Right cardiac atrium (tissue), 5 donors: ENCODE measurements around the gene STK32C. TPM values are rescaled to one million over a fixed set of nuclear protein-coding genes. Genes with fewer than 3 reads are reported as not detected.

Experiments
- ATAC-seq, 2 donors: fragments of 200-7000 bp; cut with Tn5 transposase; one replicate each; pipeline versions ENCODE4 v1.8.0 to v1.9.1; 2020; ENCODE audit warnings: moderate library complexity in 2 of 2, mild to moderate bottlenecking in 1 of 2
- DNase-seq, 3 donors: peaks; one replicate each; pipeline ENCODE4 v3.0.0-alpha.2; 2020
- H3K27ac ChIP-seq: one replicate; pipeline ENCODE4 v1.5.1; 2013; ENCODE audit warnings: mild to moderate bottlenecking, low read length, control low read depth, moderate library complexity
- H3K27me3 ChIP-seq: one replicate; pipeline ENCODE4 v1.6.1; 2013; ENCODE audit not compliant: control insufficient read depth, insufficient read depth
- H3K4me1 ChIP-seq: one replicate; pipeline ENCODE4 v1.6.1; 2013; ENCODE audit warnings: low read length; ENCODE audit not compliant: control insufficient read depth, insufficient read depth
- H3K4me3 ChIP-seq: one replicate; pipeline ENCODE4 v1.5.1; 2013; ENCODE audit warnings: low read length, control low read depth
- H3K9me3 ChIP-seq: one replicate; pipeline ENCODE4 v1.6.1; 2013; ENCODE audit warnings: low read length; ENCODE audit not compliant: control insufficient read depth
- WGBS: extraction: QIAGEN DNeasy Blood & Tissue Kit; methylation state at CpG from one replicate; pipeline ENCODE4 v1.1.7; 2013; 5-methylcytosine and 5-hydroxymethylcytosine counted together
- intact Hi-C, 4 donors: fragments of 100-400 bp; cut with DNase I; formaldehyde crosslinking; loops; one replicate each; pipeline versions ENCODE4 v1.11.0 to v1.14.0; 2022 to 2023
- polyA plus RNA-seq: library from polyadenylated mRNA; stranded (reverse); fragments of 200-250 nt; gene quantifications from one replicate; pipeline ENCODE4 v1.2.3, GENCODE V29; 2013
- total RNA-seq, 4 donors: library from RNA; stranded (reverse); fragmentation: NEBNext Ultra II Directional; extraction: Animal tissue kit (Norgen Biotek cat#: 25700); gene quantifications; one replicate each; pipeline ENCODE4 v1.2.1, GENCODE V29; 2021
- donor health status: healthy with polysubstance abuse.
- donor health status: DM: no; HTN: yes; CAD: no.
- donor health status: DM: no; HTN: no; CAD: no.
- donor health status: DM: no; HTN: yes; CAD: no; lungs with severe emphysema.
- donor health status: DM: yes; HTN: yes; CAD: no.

STK32C gene
- total and polyA plus RNA-seq, 5 donors: 5.7 to 7.3 (median 6.9) TPM

DNA sequence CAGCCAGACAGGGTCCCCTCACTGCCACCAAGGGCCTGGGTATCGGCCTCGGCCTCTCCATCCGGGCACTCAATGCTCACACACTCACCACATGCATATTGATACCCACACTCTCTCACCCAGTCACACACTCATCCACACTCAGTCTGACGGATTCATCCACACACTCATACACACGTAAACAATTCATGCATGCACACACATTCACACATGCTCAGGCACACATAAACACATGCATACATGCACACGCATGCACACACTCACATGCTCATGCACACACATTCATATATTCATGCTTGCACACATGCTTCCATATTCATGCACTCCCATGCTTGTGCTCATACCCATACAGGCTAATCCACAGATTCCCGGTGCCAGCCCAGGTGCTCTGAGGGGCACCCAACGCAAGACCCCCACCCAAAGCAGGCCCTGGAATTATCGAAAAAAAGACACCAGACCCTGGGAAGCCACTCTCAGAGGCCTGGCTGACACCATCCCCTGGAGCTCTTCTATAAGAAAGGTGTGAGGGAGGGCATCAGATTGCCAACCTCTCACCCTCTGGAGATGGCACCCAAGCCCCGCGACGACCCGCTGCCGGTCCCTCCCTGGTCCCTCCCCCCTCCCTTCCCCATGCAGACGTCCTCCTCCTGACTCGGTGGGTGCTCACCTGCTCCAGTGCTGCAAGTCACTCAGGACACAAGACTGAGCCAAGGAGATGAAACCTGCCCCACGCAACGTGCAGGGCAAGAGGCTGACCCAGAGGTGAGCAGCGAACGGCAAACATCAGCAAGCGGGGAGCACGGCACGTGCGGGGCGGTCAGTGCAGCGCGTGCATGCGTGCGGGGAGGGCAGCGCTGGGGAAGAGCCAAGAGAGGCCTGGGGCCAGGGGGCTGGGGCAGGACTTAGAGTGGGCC is 15.2 kb downstream of the STK32C start:
- intact Hi-C loops: no loop called here
- Histone ChIP-seq H3K4me3 (no peak overlapping the region), H3K4me1 (no peaks in the 10 kb centered on the region), H3K27me3 (no peaks in the 10 kb centered on the region), H3K27ac (no peak overlapping the region), H3K9me3 (no peaks in the 10 kb centered on the region)
- ATAC-seq: no peak
- WGBS: 83% methylated on average over 30 of the region's 30 CpGs
- peak in 2 of 3 donors; percentile 4 to 44 for DNase-seq

DNA sequence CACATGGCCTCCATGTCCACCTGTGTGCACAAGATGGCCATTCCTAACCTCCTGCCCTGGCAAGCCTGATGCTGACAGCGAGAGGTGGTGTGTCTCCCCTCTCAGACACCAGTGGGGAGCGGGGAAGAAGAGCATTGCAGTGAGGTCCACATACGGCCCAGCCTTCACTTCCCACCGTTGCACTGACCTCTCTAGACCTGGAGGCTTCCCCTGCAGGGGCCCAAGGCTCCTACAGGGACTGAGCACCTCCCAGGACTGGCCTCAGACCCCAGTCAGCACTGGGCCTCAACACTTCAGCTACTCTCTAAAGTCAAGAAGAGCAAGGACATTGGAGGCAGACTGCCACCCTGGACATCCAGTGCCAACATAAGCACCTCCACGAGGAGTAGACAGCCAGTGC is 15.9 kb downstream of the STK32C start:
- Histone ChIP-seq H3K4me3 (no peak overlapping the region), H3K27me3 (no peaks in the 10 kb centered on the region), H3K9me3 (no peaks in the 10 kb centered on the region), H3K27ac (no peak overlapping the region), H3K4me1 (no peaks in the 10 kb centered on the region)
- ATAC-seq (no peak), DNase-seq (peak in 1 of 3 donors; percentile 2)
- 82% methylated on average over 5 of the region's 5 CpGs for WGBS
- intact Hi-C loops: no loop called here

DNA sequence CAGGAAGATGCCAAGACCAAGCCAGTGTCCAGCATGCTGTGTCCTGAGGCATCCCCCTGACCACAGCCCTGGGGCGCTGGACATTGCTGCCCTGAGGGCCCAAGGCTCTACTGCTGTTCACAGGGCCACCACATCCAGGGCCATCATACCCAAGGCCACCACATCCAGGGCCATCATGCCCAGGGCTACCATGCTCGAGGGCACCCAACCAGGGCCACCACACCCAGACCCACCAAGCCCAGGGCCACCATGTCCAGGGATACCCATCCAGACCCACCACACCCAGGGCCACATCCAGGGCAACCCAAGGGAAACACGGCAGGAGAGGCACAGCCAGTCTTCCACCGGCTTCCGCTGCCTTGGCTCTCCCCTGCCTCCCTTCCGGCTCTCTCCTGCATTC is 17.1 kb downstream of the STK32C start:
- Histone ChIP-seq H3K9me3 (no peaks in the 10 kb centered on the region), H3K4me1 (no peaks in the 10 kb centered on the region), H3K27me3 (no peaks in the 10 kb centered on the region), H3K27ac (no peak overlapping the region), H3K4me3 (no peak overlapping the region)
- 89% methylated on average over 6 of the region's 6 CpGs for WGBS
- ATAC-seq (no peak), DNase-seq (peak in 1 of 3 donors; percentile 3)
- intact Hi-C loops: no loop called here

DNA sequence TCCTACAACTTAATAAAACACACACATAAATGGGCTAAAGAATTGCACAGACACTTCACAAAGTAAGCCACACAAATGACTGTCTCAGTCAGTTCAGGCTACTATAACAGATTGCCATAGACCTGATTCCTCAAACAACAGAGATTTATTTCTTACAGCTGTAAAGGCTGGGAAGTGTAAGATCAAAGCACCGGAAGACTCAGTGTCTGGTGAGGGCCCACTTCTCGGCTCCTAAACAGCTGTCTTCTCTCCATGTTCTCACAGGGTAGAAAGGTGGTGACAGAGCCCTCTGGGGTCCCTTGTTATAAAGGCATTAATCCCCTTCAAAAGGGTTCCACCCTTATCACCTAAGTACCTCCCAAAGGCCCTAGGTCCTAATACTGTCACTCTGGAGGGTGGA is 18.3 kb downstream of the STK32C start:
- no peak overlapping the region for H3K27ac ChIP-seq
- DNase-seq (no peak), ATAC-seq (no peak)
- H3K27me3 ChIP-seq: no peaks in the 10 kb centered on the region
- WGBS: 86% methylated on average over 2 of the region's 2 CpGs
- no peaks in the 10 kb centered on the region for H3K4me1 ChIP-seq
- no peak overlapping the region for H3K4me3 ChIP-seq
- H3K9me3 ChIP-seq: no peaks in the 10 kb centered on the region
- intact Hi-C loops: no loop called here

DNA sequence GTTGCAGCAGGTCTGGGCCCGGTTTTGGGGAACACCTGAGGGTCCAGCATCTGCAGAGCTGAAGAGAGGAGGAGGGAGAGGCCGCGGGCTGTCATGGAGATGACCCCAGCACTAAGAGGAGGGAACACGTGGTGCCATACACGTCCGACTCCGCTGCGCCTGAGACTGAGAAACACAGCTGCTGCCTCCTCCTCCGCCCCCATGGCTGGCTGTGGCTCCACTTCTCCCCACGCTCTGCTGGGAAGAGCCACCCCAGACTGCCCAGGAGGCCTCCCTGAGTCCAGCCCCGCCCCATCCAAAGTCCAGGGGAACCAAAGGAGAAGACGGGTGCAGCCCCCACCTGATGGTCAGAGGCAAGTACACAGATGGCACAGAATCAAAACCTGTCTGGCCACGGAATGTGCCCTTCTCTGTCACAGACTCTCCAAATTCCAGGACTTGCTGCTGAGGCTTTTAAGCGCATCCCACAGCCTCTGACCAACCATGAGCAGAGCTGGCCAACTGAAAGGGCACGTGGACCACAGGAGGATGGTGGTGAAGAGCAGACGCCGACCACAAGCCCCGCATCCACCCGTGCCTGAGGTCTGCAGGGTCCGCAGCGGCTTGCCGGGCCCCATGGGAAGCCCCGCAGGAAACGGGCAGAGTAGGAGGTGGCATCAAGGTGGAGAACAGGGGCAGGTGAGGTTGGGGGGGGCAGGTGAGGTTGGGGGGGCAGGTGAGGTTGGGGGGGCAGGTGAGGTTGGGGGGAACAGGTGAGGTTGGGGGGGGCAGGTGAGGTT is 24.0 kb downstream of the STK32C start:
- ATAC-seq (no peak), DNase-seq (peak in 2 of 3 donors; percentile 4 to 34)
- H3K27me3 ChIP-seq: no peaks in the 10 kb centered on the region
- WGBS: 79% methylated on average over 24 of the region's 24 CpGs
- no peaks in the 10 kb centered on the region for H3K4me1 ChIP-seq
- H3K9me3 ChIP-seq: no peaks in the 10 kb centered on the region
- H3K27ac ChIP-seq: no peak overlapping the region
- intact Hi-C loops: no loop called here
- H3K4me3 ChIP-seq: no peak overlapping the region

DNA sequence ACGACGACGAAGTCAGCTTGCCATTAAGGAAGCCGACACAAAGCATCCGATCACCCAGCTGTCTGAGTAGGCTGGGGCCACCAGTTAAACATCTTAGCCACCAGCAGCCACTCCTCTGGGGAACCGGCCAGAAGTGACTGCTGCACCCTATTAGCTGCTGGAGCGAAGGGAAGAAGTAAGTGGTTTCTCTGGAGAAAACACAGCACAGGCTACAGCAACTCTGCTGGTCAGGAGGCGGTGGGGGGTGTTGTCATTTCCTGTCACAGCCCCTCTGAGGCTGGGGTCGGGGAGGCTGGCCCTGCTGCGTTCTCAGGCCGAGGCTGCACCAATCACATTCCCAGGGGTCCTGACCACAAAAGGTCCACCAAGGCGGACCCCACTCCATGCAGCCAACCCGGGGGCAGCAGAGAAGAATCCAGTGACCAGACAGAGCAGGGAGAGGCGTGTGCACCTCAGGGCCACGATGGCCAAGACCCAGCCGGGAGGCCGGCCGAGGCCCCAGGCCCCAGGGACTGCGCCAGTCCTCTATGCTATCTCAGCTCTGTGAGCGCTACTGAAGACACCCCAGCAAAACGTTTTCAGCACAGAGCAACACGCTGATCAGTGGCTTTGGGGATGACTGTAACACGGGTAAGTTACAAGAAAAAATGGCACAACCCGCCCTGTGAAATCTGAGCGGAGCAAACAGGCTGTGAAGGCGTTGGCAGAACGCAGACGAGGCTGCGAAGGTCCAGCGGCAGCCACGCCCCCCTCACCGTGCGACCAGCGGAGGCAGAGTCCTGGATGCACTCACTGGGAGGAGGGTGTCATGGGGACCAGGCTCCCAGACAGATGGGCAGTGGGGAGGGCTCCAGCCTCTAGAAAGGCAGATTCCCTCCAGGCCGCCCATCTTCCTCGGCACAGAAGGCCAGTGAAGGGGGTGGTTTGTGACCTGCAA is 24.8 kb downstream of the STK32C start:
- no peaks in the 10 kb centered on the region for H3K9me3 ChIP-seq
- H3K4me1 ChIP-seq: no peaks in the 10 kb centered on the region
- DNase-seq (peak in 2 of 3 donors; percentile 7 to 18), ATAC-seq (no peak)
- intact Hi-C loops: no loop called here
- H3K27me3 ChIP-seq: no peaks in the 10 kb centered on the region
- H3K27ac ChIP-seq: no peak overlapping the region
- no peak overlapping the region for H3K4me3 ChIP-seq
- WGBS: 44% methylated on average over 36 of the region's 36 CpGs

DNA sequence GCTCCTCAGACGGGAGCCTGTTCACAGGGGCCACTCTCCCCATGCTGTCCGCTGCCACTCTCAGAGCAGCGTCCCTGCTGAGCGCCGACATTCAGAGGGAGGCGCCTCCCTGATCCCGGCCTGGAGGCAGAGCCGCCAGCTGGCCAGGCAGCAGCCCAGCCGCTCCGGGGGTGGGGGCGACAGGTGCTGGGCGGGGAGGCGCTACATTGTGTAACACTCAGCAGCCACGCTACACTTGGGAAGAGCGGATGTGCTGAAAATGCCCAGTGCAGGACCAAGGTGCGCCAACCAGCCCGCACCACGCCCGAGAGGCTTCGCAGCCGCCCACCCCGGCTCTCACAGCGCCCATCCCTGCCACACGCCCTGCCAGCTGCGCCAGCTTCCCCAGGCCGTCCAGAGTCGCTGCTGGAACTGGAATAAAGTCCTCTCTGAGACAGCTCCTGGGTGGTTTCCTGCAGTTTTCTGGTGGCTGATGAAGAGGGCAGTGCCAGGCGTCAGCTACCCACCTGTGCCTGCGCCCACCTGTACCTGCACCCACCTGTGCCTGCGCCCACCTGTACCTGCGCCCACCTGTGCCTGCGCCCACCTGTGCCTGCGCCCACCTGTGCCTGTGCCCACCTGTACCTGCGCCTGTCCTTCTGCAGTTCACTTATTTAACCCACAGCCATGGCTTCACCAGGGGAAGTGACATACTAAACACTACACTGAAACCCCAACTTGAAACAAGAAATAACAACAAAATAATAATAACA is 25.7 kb downstream of the STK32C start:
- H3K4me3 ChIP-seq: no peak overlapping the region
- WGBS: 72% methylated on average over 34 of the region's 34 CpGs
- no peaks in the 10 kb centered on the region for H3K27me3 ChIP-seq
- H3K27ac ChIP-seq: no peak overlapping the region
- H3K9me3 ChIP-seq: no peaks in the 10 kb centered on the region
- intact Hi-C loops: no loop called here
- ATAC-seq: peak in 1 of 2 donors; percentile 16
- H3K4me1 ChIP-seq: no peaks in the 10 kb centered on the region
- peak; percentile 12 to 50 (median 36) for DNase-seq

DNA sequence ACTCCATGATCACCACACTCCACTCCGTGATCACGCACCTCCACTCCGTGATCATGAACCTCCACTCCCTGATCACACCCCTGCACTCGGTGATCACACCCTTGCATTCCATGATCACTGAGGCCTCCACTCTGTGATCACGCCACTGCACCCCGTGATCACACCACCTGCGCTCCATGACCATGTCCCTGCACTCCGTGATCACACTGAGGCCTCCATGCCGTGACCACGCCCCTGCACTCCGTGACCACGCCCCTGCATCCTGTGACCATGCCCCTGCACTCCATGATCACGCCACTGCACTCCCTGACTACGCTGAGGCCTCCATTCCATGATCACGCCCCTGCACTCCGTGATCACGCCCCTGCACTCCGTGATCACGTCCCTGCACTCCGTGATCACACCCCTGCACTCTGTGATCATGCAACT is 27.1 kb downstream of the STK32C start:
- DNase-seq: peak in 1 of 3 donors; percentile 6
- no peak for ATAC-seq
- Histone ChIP-seq H3K27me3 (no peaks in the 10 kb centered on the region), H3K4me1 (no peaks in the 10 kb centered on the region), H3K9me3 (no peaks in the 10 kb centered on the region), H3K27ac (no peak overlapping the region), H3K4me3 (no peak overlapping the region)
- 91% methylated on average over 20 of the region's 20 CpGs for WGBS
- intact Hi-C loops: no loop called here

DNA sequence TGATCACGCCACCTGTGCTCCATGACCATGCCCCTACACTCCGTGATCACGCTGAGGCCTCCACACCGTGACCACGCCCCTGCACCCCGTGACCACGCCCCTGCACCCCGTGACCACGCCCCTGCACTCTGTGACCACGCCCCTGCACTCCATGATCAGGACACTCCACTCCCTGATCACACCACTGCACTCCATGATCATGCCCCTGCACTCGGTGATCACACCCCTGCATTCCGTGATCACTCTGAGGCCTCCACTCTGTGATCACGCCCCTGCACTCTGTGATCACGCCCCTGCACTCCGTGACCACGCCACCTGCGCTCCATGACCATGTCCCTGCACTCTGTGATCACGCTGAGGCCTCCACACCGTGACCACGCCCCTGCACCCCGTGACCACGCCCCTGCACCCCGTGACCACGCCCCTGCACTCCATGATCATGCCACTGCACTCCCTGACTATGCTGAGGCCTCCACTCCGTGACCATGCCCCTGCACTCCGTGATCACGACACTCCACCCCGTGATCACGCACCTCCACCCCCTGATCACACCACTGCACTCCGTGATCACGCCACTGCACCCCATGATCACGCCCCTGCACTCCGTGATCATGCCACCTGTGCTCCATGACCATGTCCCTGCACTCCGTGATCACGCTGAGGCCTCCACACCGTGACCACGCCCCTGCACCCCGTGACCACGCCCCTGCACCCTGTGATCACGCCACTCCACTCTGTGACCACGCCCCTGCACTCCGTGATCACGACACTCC is 27.7 kb downstream of the STK32C start:
- intact Hi-C loops: no loop called here
- H3K9me3 ChIP-seq: no peaks in the 10 kb centered on the region
- DNase-seq (peak; percentile 2 to 34 (median 32)), ATAC-seq (no peak)
- 93% methylated on average over 43 of the region's 43 CpGs for WGBS
- no peaks in the 10 kb centered on the region for H3K4me1 ChIP-seq
- H3K27me3 ChIP-seq: no peaks in the 10 kb centered on the region
- H3K4me3 ChIP-seq: no peak overlapping the region
- H3K27ac ChIP-seq: no peak overlapping the region
